Mesenchymal stem cell (in vitro differentiated cells and primary cell): Measurements from ENCODE around the gene AQP12A.
"Not testable (repeated sequence)": the region's sequence is repeated elsewhere in the genome, so short reads cannot be mapped to it uniquely, and the experiment has no call there.

Experiments
- DNase-seq: peaks from one replicate; pipeline ENCODE4 v3.0.0-alpha.2; 2013
- H2AFZ ChIP-seq: one replicate; pipeline ENCODE4 v1.6.1; 2013; ENCODE audit warnings: low read depth, mild to moderate bottlenecking, control low read depth, inconsistent platforms, low read length, moderate library complexity
- H2AK5ac ChIP-seq: 2 replicates; pipeline ENCODE4 v1.6.1; 2013; ENCODE audit warnings: low read length, moderate library complexity, mild to moderate bottlenecking, inconsistent platforms; ENCODE audit not compliant: severe bottlenecking
- H2BK120ac ChIP-seq: one replicate; pipeline ENCODE4 v1.6.1; 2013; ENCODE audit warnings: low read depth, mild to moderate bottlenecking, inconsistent platforms, low read length, moderate library complexity
- H2BK12ac ChIP-seq, 2 experiments: one replicate each; pipeline ENCODE4 v1.6.1; 2013; ENCODE audit warnings: inconsistent platforms in 2 of 2, low read length in 2 of 2, mild to moderate bottlenecking in 2 of 2, moderate library complexity in 2 of 2, control low read depth in 1 of 2
- H2BK15ac ChIP-seq: one replicate; pipeline ENCODE4 v1.6.1; 2013; ENCODE audit warnings: mild to moderate bottlenecking, low read depth, inconsistent platforms; ENCODE audit not compliant: poor library complexity, severe bottlenecking
- H2BK5ac ChIP-seq: 2 replicates; pipeline ENCODE4 v1.6.1; 2013; ENCODE audit warnings: low read depth, mild to moderate bottlenecking, low read length, control low read depth, inconsistent platforms; ENCODE audit not compliant: poor library complexity, severe bottlenecking
- H3K14ac ChIP-seq, 2 experiments: one replicate each; pipeline ENCODE4 v1.6.1; 2013; ENCODE audit warnings: inconsistent platforms in 2 of 2, low read length in 2 of 2, control low read depth in 1 of 2, mild to moderate bottlenecking in 1 of 2, moderate library complexity in 1 of 2
- H3K18ac ChIP-seq, 2 experiments: one replicate each; pipeline ENCODE4 v1.6.1; 2013; ENCODE audit warnings: inconsistent platforms in 2 of 2, low read length in 2 of 2, control low read depth in 1 of 2, low read depth in 1 of 2, mild to moderate bottlenecking in 1 of 2
- H3K23ac ChIP-seq, 2 experiments: one replicate each; pipeline ENCODE4 v1.6.1; 2013; ENCODE audit warnings: inconsistent platforms in 2 of 2, low read length in 2 of 2, mild to moderate bottlenecking in 2 of 2, moderate library complexity in 2 of 2, control low read depth in 1 of 2
- H3K27ac ChIP-seq: 2 replicates; pipeline ENCODE4 v1.5.1; 2013; ENCODE audit warnings: mild to moderate bottlenecking, moderate library complexity, low read length, control low read depth, inconsistent platforms; ENCODE audit not compliant: poor library complexity, severe bottlenecking
- H3K27me3 ChIP-seq, 2 experiments: 2 replicates each; pipeline versions ENCODE4 v1.6.1 to v1.7.0; 2013; ENCODE audit warnings: low read length in 2 of 2, mild to moderate bottlenecking in 2 of 2, moderate library complexity in 2 of 2, control low read depth in 1 of 2, inconsistent platforms in 1 of 2; ENCODE audit not compliant: control insufficient read depth in 1 of 2, insufficient read depth in 1 of 2
- H3K36me3 ChIP-seq, 2 experiments: 2 replicates each; pipeline versions ENCODE4 v1.6.1 to v1.7.0; 2013; ENCODE audit warnings: low read length in 2 of 2, control low read depth in 1 of 2, inconsistent platforms in 1 of 2, low read depth in 1 of 2, mild to moderate bottlenecking in 1 of 2; ENCODE audit not compliant: insufficient read depth in 2 of 2, control insufficient read depth in 1 of 2
- H3K4ac ChIP-seq, 2 experiments: one replicate each; pipeline ENCODE4 v1.6.1; 2013; ENCODE audit warnings: inconsistent platforms in 2 of 2, low read length in 2 of 2, mild to moderate bottlenecking in 2 of 2, moderate library complexity in 2 of 2, control low read depth in 1 of 2, low read depth in 1 of 2
- H3K4me1 ChIP-seq: 2 replicates; pipeline ENCODE4 v1.6.1; 2013; ENCODE audit warnings: low read depth, low read length, control low read depth; ENCODE audit not compliant: control insufficient read depth, insufficient read depth
- H3K4me2 ChIP-seq: 2 replicates; pipeline ENCODE4 v1.6.1; 2013; ENCODE audit warnings: low read length, mild to moderate bottlenecking, inconsistent platforms; ENCODE audit not compliant: poor library complexity, severe bottlenecking
- H3K4me3 ChIP-seq, 2 experiments: 2 replicates each; pipeline versions ENCODE4 v1.5.1 to v1.7.0; 2013; ENCODE audit warnings: low read length in 2 of 2, mild to moderate bottlenecking in 2 of 2, control low read depth in 1 of 2, low read depth in 1 of 2; ENCODE audit not compliant: insufficient read depth in 1 of 2
- H3K79me1 ChIP-seq: replicated peaks from 2 replicates; pipeline ENCODE4 v1.6.1; 2013; ENCODE audit warnings: mild to moderate bottlenecking, control low read depth, low read length, inconsistent platforms; ENCODE audit not compliant: poor library complexity, severe bottlenecking
- H3K9ac ChIP-seq: 2 replicates; pipeline ENCODE4 v1.7.0; 2013; ENCODE audit warnings: mild to moderate bottlenecking, low read length, moderate library complexity
- H3K9me3 ChIP-seq: 2 replicates; pipeline ENCODE4 v1.7.0; 2013; ENCODE audit warnings: mild to moderate bottlenecking, low read length; ENCODE audit not compliant: control insufficient read depth
- H4K8ac ChIP-seq: one replicate; pipeline ENCODE4 v1.6.1; 2013; ENCODE audit warnings: inconsistent platforms, mild to moderate bottlenecking, low read length, moderate library complexity
- H4K91ac ChIP-seq: one replicate; pipeline ENCODE4 v1.6.1; 2013; ENCODE audit warnings: mild to moderate bottlenecking, low read length, inconsistent platforms
- WGBS: methylation state at CpG from one replicate; pipeline ENCODE4 v1.1.7; 2013; ENCODE audit warnings: mixed read lengths; 5-methylcytosine and 5-hydroxymethylcytosine counted together

The AQP12A gene

DNA sequence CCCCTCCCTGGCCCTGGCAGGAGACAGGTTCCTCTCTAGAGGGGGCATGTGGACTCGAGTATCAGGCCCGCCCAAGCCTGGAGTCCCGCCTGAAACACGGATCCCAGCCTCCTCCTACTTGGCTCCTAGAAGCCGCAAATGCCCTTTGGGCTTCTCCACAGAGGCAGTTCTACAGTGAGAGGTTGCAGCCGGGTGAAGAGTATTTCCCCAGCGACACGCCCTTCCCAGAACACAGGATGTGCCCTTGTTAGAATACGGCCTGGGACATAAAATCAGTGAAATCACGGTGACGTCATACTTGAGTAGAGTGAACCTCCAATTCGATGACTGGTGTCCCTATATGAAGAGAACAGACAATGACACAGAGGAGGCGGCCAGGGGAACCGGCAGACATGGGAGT, 13.6 kb upstream of the AQP12A start:
- not testable (repeated sequence) for H3K4me1 ChIP-seq, H3K9ac ChIP-seq

DNA sequence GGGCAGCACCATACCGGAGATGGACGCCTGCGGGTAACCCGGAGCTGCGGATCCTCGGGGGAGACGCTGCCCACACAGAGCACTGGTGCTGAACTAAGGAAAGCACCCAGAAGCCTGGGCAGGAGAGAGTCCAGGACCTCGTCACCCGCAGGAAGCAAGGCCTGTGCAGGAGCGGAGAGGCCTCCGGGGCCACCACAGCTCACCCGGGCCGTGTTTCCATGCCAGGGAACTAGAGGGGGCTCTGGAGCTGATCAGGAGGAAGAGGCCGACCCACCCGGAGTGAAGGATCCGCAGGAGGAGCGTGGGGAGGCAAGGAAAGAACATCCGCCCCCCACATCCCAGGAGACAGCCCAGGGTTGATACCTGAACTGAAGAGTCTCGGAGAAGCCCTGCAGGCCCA, 12.8 kb upstream of the AQP12A start:
- not testable (repeated sequence) for H2BK12ac ChIP-seq, H3K23ac ChIP-seq, H3K27ac ChIP-seq, H2BK15ac ChIP-seq, H3K36me3 ChIP-seq, H3K4me1 ChIP-seq, H3K4me2 ChIP-seq, H3K4ac ChIP-seq, H2AK5ac ChIP-seq, H3K4me3 ChIP-seq, H3K27me3 ChIP-seq, DNase-seq, H2BK120ac ChIP-seq, H3K14ac ChIP-seq, H4K91ac ChIP-seq, H4K8ac ChIP-seq, H3K9ac ChIP-seq, H2AFZ ChIP-seq, H3K9me3 ChIP-seq, H3K79me1 ChIP-seq, H2BK5ac ChIP-seq, H3K18ac ChIP-seq
- WGBS = no CpG with 5 or more reads among the region's 19 CpGs

More for the DNA sequence above, 13.6 kb upstream of the AQP12A start:
- H3K27ac ChIP-seq, H4K91ac ChIP-seq, H3K4ac ChIP-seq, DNase-seq, H4K8ac ChIP-seq, H2BK5ac ChIP-seq, H3K36me3 ChIP-seq, H2BK120ac ChIP-seq, H3K18ac ChIP-seq, H3K9me3 ChIP-seq, H3K79me1 ChIP-seq, H3K4me3 ChIP-seq, H2BK12ac ChIP-seq, H2AK5ac ChIP-seq, H2BK15ac ChIP-seq, H3K23ac ChIP-seq, H3K4me2 ChIP-seq, H2AFZ ChIP-seq, H3K14ac ChIP-seq: not testable (repeated sequence)
- WGBS = no CpG with 5 or more reads among the region's 14 CpGs
- peaks cover 5 to 16% of the 10 kb centered on the region in 2 experiments for H3K27me3 ChIP-seq

DNA sequence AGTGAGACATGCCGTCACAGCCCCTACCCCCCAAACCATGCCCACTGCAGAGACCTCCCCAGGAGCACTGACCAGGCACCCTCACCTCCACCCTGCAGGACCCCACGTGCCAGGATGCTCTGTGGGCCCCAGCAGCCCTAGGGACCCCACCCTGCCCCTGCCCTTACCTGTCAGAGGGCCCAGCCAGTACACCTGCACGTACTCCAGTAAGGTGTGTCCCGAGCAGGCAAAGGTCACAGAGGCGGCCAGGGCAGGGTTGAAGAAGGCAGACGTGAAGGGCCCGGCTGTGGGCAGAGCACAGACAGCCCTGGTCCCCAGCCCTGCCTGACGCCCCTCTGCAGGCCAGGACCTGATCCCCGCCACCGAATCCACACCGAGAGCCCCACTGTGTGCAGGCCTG, 11.5 kb upstream of the AQP12A start:
- not testable (repeated sequence) for H3K27ac ChIP-seq, H2AK5ac ChIP-seq, H4K91ac ChIP-seq, H3K14ac ChIP-seq, H3K4me1 ChIP-seq, H3K4ac ChIP-seq, H3K23ac ChIP-seq, H3K9me3 ChIP-seq, H3K79me1 ChIP-seq, H2AFZ ChIP-seq, H2BK5ac ChIP-seq, H2BK12ac ChIP-seq, H3K27me3 ChIP-seq, H3K36me3 ChIP-seq, H2BK120ac ChIP-seq, H3K18ac ChIP-seq, H2BK15ac ChIP-seq, H3K4me3 ChIP-seq, H3K4me2 ChIP-seq, DNase-seq, H4K8ac ChIP-seq, H3K9ac ChIP-seq
- no CpG with 5 or more reads among the region's 11 CpGs for WGBS

DNA sequence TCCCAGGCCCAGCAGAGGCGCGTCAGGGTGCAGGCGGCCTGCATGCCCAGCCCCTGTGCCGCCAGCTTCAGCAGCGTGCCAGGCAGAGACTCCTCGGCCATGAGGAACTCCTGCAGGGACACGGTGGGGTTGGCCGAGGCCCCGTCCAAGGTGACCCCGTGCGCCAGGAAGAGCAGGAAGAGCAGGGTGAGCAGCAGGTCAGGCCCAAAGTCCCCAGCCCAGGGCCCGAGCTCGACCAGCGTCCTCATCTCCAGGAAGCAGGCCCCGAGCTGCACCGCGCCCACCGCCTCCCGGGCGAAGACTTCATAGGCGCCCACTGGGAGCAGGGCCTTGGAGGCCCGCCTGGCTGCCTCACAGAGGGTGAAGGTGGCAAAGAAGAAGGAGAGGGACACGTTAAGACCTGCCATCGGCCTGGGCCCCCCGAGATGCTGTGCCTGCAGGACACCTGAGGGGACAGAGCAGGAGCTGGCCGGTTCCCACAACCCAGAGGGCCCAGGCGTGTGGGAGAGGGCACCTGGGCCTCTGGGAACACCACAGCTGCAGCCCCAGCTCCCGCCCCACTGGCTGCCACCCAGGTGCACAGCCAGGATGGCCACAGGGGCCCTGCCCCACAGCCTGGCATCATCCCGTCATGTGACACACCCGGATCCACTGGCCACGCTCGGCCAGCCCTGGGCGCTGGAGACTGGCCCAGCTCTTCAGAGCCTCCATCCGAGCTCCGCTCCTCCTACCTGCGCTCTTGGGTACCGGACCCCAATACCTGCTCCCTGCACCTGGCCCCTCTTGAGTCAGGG, 9.0 kb upstream of the AQP12A start, which contains the start of gene AQP12B:
TSS of gene AQP12B (minus strand) at position 455 of the 794 bp plus-strand sequence. CDS start at position 407, 48 bp downstream.
- not testable (repeated sequence) for H3K36me3 ChIP-seq, H3K79me1 ChIP-seq, DNase-seq, H2BK12ac ChIP-seq, H3K23ac ChIP-seq, H3K4me3 ChIP-seq, H3K4me2 ChIP-seq, H2AFZ ChIP-seq, H3K4me1 ChIP-seq, H2BK5ac ChIP-seq, H4K91ac ChIP-seq, H2AK5ac ChIP-seq, H2BK120ac ChIP-seq, H3K9ac ChIP-seq, H3K18ac ChIP-seq, H3K14ac ChIP-seq, H3K4ac ChIP-seq, H4K8ac ChIP-seq, H3K9me3 ChIP-seq, H2BK15ac ChIP-seq, H3K27ac ChIP-seq
- 83% methylated on average over 9 of the region's 37 CpGs for WGBS
- H3K27me3 ChIP-seq = peaks cover 0 to 27% of the 10 kb centered on the region in 2 experiments
